ENCODE measurements around the gene EIF5. TPM values are rescaled to one million over a fixed set of nuclear protein-coding genes. Genes with fewer than 3 reads are reported as not detected.

EIF5 gene
- total and polyA plus RNA-seq, 8 donors: 159 to 239 (median 210) TPM

- Histone ChIP-seq H3K9me3 (no peaks in the 10 kb centered on the region), H3K4me3 (no peak overlapping the region), H3K36me3 (no peaks in the 10 kb centered on the region), H3K27me3 (peaks cover 0 to 3% of the 10 kb centered on the region in 2 donors), H3K4me1 (peaks cover 0 to 4% of the 10 kb centered on the region in 2 donors), H3K27ac (no peak overlapping the region)
- intact Hi-C loops (cut with DNase I): loop anchor here in 1 of 2 donors (10.0 kb wide), 1 partner anchor 194 kb away; no protein-coding TSS in a partner anchor
- ATAC-seq: no peak
- no peak for DNase-seq
- TF ChIP-seq CTCF (IDR thresholded peaks at IDR 0.05): no peak
Measured at GRCh38 chr14:103298620-103299019, 35.4 kb upstream of the EIF5 start.

- H3K27me3 ChIP-seq: no peaks in the 10 kb centered on the region
- intact Hi-C loops (cut with DNase I): no loop called here
- no peak for TF ChIP-seq CTCF (IDR thresholded peaks at IDR 0.05)
- H3K4me3 ChIP-seq: no peak overlapping the region
- no peak for ATAC-seq
- no peaks in the 10 kb centered on the region for H3K9me3 ChIP-seq
- no peaks in the 10 kb centered on the region for H3K4me1 ChIP-seq
- peak in 1 of 4 donors; percentile 21 for DNase-seq
- no peak overlapping the region for H3K27ac ChIP-seq
- H3K36me3 ChIP-seq: no peaks in the 10 kb centered on the region
Measured at GRCh38 chr14:103301512-103302354, 32.3 kb upstream of the EIF5 start.

GRCh38 chr14:103302966-103303365 lies 31.1 kb upstream of the EIF5 start:
- DNase-seq (no peak), ATAC-seq (no peak)
- TF ChIP-seq CTCF (IDR thresholded peaks at IDR 0.05): no peak
- Histone ChIP-seq H3K9me3 (no peaks in the 10 kb centered on the region), H3K4me3 (no peak overlapping the region), H3K27ac (no peak overlapping the region), H3K27me3 (no peaks in the 10 kb centered on the region), H3K4me1 (no peaks in the 10 kb centered on the region), H3K36me3 (no peaks in the 10 kb centered on the region)
- intact Hi-C loops (cut with DNase I): no loop called here

GRCh38 chr14:103304706-103305105 lies 29.3 kb upstream of the EIF5 start:
- no peaks in the 10 kb centered on the region for H3K36me3 ChIP-seq
- H3K9me3 ChIP-seq: no peaks in the 10 kb centered on the region
- TF ChIP-seq CTCF (IDR thresholded peaks at IDR 0.05): no peak
- no peak overlapping the region for H3K27ac ChIP-seq
- intact Hi-C loops (cut with DNase I): no loop called here
- H3K4me1 ChIP-seq: no peaks in the 10 kb centered on the region
- ATAC-seq: no peak
- no peak overlapping the region for H3K4me3 ChIP-seq
- no peaks in the 10 kb centered on the region for H3K27me3 ChIP-seq
- no peak for DNase-seq

DNA sequence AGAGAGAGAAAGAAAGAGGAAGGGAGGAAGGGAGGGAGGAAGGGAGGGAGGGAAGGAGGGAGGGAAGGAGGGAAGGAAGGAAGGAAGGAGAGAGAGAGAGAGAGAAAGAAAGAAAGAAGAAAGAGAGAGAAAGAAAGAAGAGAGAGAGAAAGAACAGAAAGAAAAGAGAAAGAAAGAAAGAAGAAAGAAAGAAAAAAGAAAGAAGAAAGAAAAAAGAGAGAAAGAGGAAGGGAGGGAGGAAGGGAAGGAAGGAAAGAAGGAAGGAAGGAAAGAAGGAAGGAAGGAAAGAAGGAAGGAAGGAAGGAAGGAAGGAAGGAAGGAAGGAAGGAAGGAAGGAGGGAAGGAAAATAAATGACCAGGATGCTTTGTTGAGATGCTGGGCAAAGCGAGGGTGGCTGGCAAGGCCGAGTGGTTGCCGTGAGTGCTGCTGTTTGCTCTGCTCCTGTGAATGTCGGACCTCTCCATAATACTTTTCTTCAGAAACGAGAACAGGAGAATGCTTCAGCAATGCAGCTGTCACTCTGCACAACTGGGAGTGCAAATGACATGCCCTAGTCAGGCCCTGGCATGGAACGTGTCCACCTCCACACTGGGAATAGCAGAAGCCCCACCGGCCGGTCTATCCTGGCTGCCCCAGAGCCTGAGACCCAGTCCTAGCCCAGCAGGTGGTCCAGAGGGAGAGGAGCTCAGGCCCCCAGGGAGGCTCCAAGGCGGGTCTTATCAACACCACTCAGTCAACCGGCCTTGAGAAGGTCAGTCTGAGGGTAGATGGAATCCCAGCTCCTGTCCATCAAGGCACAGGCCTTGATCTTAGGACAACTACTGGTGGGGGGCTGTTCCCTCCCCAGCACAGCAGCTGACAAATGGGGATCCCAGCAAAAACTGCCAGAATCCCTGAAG lies 25.1 kb upstream of the EIF5 start:
- no peak for TF ChIP-seq CTCF (IDR thresholded peaks at IDR 0.05)
- H3K36me3 ChIP-seq: no peaks in the 10 kb centered on the region
- H3K27me3 ChIP-seq: no peaks in the 10 kb centered on the region
- H3K4me3 ChIP-seq: no peak overlapping the region
- H3K27ac ChIP-seq: no peak overlapping the region
- ATAC-seq: no peak
- intact Hi-C loops (cut with DNase I): no loop called here
- no peaks in the 10 kb centered on the region for H3K9me3 ChIP-seq
- no peak for DNase-seq
- H3K4me1 ChIP-seq: no peaks in the 10 kb centered on the region

Measured in left lung (tissue), 10 donors.